Liver (tissue), 9 donors: ENCODE results near the gene ATXN7L1. TPM values are rescaled to one million over a fixed set of nuclear protein-coding genes. Genes with fewer than 3 reads are reported as not detected.

Experiments used
- DNase-seq: peaks from one replicate; pipeline ENCODE4 v3.0.0-alpha.2; 2017; ENCODE audit warnings: low spot score
- H3K27ac ChIP-seq, 2 donors: one replicate each; pipeline ENCODE4 v1.7.0; 2013; ENCODE audit warnings: inconsistent platforms in 2 of 2, low read length in 2 of 2, control low read depth in 1 of 2, low read depth in 1 of 2, mild to moderate bottlenecking in 1 of 2
- H3K27me3 ChIP-seq, 4 donors: one replicate each; pipeline versions ENCODE4 v1.6.1 to v1.7.0; 2013; ENCODE audit warnings: low read length in 3 of 4, inconsistent platforms in 1 of 4, mild to moderate bottlenecking in 1 of 4, moderate library complexity in 1 of 4; ENCODE audit not compliant: control insufficient read depth in 4 of 4, insufficient read depth in 4 of 4
- H3K36me3 ChIP-seq, 4 donors: one replicate each; pipeline versions ENCODE4 v1.6.1 to v1.7.0; 2013; ENCODE audit warnings: low read length in 3 of 4, mild to moderate bottlenecking in 3 of 4, low read depth in 1 of 4, moderate library complexity in 1 of 4; ENCODE audit not compliant: control insufficient read depth in 4 of 4, insufficient read depth in 3 of 4
- H3K4me1 ChIP-seq, 4 donors: one replicate each; pipeline versions ENCODE4 v1.6.1 to v1.7.0; 2013; ENCODE audit warnings: low read length in 3 of 4, mild to moderate bottlenecking in 3 of 4, moderate library complexity in 1 of 4; ENCODE audit not compliant: control insufficient read depth in 4 of 4, insufficient read depth in 4 of 4
- H3K4me3 ChIP-seq, 3 donors: one replicate each; pipeline versions ENCODE4 v1.6.1 to v1.7.0; 2013; ENCODE audit warnings: low read length in 3 of 3, control low read depth in 1 of 3, low read depth in 1 of 3, mild to moderate bottlenecking in 1 of 3
- H3K9ac ChIP-seq, 2 donors: one replicate each; pipeline ENCODE4 v1.7.0; 2013; ENCODE audit warnings: low read length in 2 of 2, mild to moderate bottlenecking in 2 of 2, moderate library complexity in 2 of 2, control low read depth in 1 of 2, low read depth in 1 of 2
- H3K9me3 ChIP-seq, 4 donors: one replicate each; pipeline versions ENCODE4 v1.6.1 to v1.7.0; 2013; ENCODE audit warnings: low read length in 3 of 4; ENCODE audit not compliant: control insufficient read depth in 4 of 4
- EGR1 ChIP-seq, 2 donors: IDR thresholded peaks; 2 replicates each; pipeline ENCODE4 v1.6.1; 2016 to 2018; ENCODE audit warnings: antibody characterized with exemption in 2 of 2, low read depth in 2 of 2
- FOXA1 ChIP-seq: IDR thresholded peaks from 2 replicates; pipeline ENCODE4 v1.6.1; 2016; ENCODE audit warnings: antibody characterized with exemption
- FOXA2 ChIP-seq: IDR thresholded peaks from 2 replicates; pipeline ENCODE4 v1.6.1; 2016; ENCODE audit warnings: antibody characterized with exemption
- HNF4A ChIP-seq, 2 donors: conservative IDR thresholded peaks; 2 replicates each; pipeline ENCODE4 v1.6.1; 2016; ENCODE audit warnings: antibody characterized with exemption in 2 of 2, mild to moderate bottlenecking in 2 of 2
- HNF4G ChIP-seq: IDR thresholded peaks from 2 replicates; pipeline ENCODE4 v1.6.1; 2016; ENCODE audit warnings: antibody characterized with exemption
- JUND ChIP-seq, 2 donors: IDR thresholded peaks; 2 replicates each; pipeline ENCODE4 v1.6.1; 2016; ENCODE audit warnings: antibody characterized with exemption in 2 of 2
- NR2F2 ChIP-seq: IDR thresholded peaks from 2 replicates; pipeline ENCODE4 v1.6.1; 2016; ENCODE audit warnings: antibody characterized with exemption
- RAD21 ChIP-seq, 2 donors: IDR thresholded peaks; 2 replicates each; pipeline ENCODE4 v1.6.1; 2016; ENCODE audit warnings: antibody characterized with exemption in 2 of 2, mild to moderate bottlenecking in 2 of 2
- SP1 ChIP-seq: IDR thresholded peaks from 2 replicates; pipeline ENCODE4 v1.6.1; 2018; ENCODE audit warnings: antibody characterized with exemption, mild to moderate bottlenecking
- TAF1 ChIP-seq: conservative IDR thresholded peaks from 2 replicates; pipeline ENCODE4 v1.6.1; 2016; ENCODE audit warnings: antibody characterized with exemption, mild to moderate bottlenecking
- YY1 ChIP-seq: IDR thresholded peaks from 2 replicates; pipeline ENCODE4 v1.6.1; 2016; ENCODE audit warnings: antibody characterized with exemption, mild to moderate bottlenecking
- WGBS: extraction: QIAGEN DNeasy Blood & Tissue Kit; methylation state at CpG from one replicate; pipeline ENCODE4 v1.1.7; 2013; 5-methylcytosine and 5-hydroxymethylcytosine counted together
- polyA plus RNA-seq, 2 donors: library from polyadenylated mRNA; stranded (reverse) in 1 of 2; unstranded in 1 of 2; fragments of 200-250 nt in 1 of 2; fragments of >200 nt in 1 of 2; fragmentation: Nextera tagmentation in 1 of 2; extraction: Ambion mirVana in 1 of 2; gene quantifications; one replicate each; pipeline versions ENCODE4 v1.2.1 to v1.2.3, GENCODE V29; 2013 to 2015
- total RNA-seq, 2 donors: library from RNA; depleted of rRNA; stranded (reverse); fragments of >200 nt; gene quantifications; one replicate each; pipeline ENCODE4 v1.2.3, GENCODE V29; 2014
- TF ChIP-seq, protein P1 (sequence below): IDR thresholded peaks from 2 replicates; pipeline ENCODE4 v1.6.1; 2016; ENCODE audit warnings: antibody characterized with exemption
- TF ChIP-seq, protein P2 (sequence below): IDR thresholded peaks from 2 replicates; pipeline ENCODE4 v1.6.1; 2016; ENCODE audit warnings: antibody characterized with exemption, mild to moderate bottlenecking
- TF ChIP-seq, protein P3 (sequence below): fragments of 150-350 bp; IDR thresholded peaks from 2 replicates; pipeline ENCODE4 v1.5.1; 2017; ENCODE audit warnings: improper control_type of control experiment, low read depth, low read length; ENCODE audit not compliant: missing input control
- donor health status: healthy.
- donor health status: healthy.
- donor health status: healthy.
- donor health status: healthy.
- donor health status: healthy.

Gene ATXN7L1
- total and polyA plus RNA-seq, 4 donors: 2.1 to 7.4 (median 5.3) TPM

DNA sequence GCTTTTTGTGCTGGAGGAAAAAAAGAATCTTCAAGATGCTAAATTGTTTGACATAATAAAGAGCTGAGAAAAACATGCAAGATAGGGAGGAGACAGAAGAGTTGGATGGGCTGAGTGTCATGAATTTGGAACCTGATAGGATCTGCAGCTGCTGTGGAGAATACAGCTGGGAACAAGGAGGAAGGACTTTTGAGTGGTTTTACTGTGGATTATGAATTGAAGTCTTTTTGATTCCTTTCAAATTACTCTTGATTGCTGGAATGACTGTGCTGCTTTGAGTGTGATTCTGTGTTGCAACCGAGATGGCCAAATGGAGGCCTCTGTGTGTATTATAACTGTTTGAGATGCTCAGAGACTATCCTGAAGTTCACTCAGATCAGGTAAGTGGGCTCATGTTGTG, 299.1 kb downstream of the ATXN7L1 start:
- Histone ChIP-seq H3K9ac (no peak overlapping the region), H3K36me3 (no peaks in the 10 kb centered on the region), H3K9me3 (no peaks in the 10 kb centered on the region), H3K27ac (no peak overlapping the region), H3K4me3 (no peak overlapping the region), H3K4me1 (peaks cover 0 to 4% (median 0%) of the 10 kb centered on the region in 4 donors), H3K27me3 (no peaks in the 10 kb centered on the region)
- WGBS: 92% methylated on average over 1 of the region's 1 CpG
- DNase-seq: no peak
- TF ChIP-seq JUND (IDR thresholded peaks at IDR 0.05): no peak

DNA sequence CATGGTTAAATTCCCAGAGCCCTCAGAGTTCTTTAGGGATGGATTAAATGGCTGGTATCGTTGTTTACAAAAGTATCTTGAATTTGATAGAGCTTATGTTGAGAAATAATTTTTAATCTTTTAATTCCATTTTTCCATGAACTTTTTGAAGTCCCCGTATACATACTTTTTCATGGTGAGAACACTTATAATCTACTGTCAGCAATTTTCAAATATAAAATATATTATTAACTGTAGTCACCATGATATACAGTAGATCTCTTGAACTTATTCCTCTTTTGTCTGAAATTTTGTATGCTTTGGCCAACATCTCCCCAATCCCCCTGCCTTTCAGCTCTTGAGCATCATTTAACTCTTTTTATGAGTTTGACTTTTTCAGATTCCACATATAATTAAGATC, 304.5 kb downstream of the ATXN7L1 start:
- WGBS: 95% methylated on average over 2 of the region's 2 CpGs
- TF ChIP-seq RAD21 (IDR thresholded peaks at IDR 0.05) (no peak), HNF4G (no peak), YY1 (no peak), TAF1 (no peak), HNF4A (conservative IDR thresholded peaks at IDR 0.05) (no peak), EGR1 (IDR thresholded peaks at IDR 0.05; ENCODE audit: low read depth in 2 of 2) (no peak), FOXA2 (no peak)
- TF ChIP-seq, protein P1, sequence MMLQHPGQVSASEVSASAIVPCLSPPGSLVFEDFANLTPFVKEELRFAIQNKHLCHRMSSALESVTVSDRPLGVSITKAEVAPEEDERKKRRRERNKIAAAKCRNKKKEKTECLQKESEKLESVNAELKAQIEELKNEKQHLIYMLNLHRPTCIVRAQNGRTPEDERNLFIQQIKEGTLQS: no peak
- TF ChIP-seq, protein P2, sequence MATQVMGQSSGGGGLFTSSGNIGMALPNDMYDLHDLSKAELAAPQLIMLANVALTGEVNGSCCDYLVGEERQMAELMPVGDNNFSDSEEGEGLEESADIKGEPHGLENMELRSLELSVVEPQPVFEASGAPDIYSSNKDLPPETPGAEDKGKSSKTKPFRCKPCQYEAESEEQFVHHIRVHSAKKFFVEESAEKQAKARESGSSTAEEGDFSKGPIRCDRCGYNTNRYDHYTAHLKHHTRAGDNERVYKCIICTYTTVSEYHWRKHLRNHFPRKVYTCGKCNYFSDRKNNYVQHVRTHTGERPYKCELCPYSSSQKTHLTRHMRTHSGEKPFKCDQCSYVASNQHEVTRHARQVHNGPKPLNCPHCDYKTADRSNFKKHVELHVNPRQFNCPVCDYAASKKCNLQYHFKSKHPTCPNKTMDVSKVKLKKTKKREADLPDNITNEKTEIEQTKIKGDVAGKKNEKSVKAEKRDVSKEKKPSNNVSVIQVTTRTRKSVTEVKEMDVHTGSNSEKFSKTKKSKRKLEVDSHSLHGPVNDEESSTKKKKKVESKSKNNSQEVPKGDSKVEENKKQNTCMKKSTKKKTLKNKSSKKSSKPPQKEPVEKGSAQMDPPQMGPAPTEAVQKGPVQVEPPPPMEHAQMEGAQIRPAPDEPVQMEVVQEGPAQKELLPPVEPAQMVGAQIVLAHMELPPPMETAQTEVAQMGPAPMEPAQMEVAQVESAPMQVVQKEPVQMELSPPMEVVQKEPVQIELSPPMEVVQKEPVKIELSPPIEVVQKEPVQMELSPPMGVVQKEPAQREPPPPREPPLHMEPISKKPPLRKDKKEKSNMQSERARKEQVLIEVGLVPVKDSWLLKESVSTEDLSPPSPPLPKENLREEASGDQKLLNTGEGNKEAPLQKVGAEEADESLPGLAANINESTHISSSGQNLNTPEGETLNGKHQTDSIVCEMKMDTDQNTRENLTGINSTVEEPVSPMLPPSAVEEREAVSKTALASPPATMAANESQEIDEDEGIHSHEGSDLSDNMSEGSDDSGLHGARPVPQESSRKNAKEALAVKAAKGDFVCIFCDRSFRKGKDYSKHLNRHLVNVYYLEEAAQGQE: no peak
- Histone ChIP-seq H3K36me3 (peaks cover 0 to 18% (median 12%) of the 10 kb centered on the region in 4 donors), H3K27ac (no peak overlapping the region), H3K9me3 (no peaks in the 10 kb centered on the region), H3K9ac (no peak overlapping the region), H3K4me3 (no peak overlapping the region), H3K27me3 (no peaks in the 10 kb centered on the region), H3K4me1 (peaks cover 0 to 4% (median 0%) of the 10 kb centered on the region in 4 donors)
- no peak for DNase-seq

DNA sequence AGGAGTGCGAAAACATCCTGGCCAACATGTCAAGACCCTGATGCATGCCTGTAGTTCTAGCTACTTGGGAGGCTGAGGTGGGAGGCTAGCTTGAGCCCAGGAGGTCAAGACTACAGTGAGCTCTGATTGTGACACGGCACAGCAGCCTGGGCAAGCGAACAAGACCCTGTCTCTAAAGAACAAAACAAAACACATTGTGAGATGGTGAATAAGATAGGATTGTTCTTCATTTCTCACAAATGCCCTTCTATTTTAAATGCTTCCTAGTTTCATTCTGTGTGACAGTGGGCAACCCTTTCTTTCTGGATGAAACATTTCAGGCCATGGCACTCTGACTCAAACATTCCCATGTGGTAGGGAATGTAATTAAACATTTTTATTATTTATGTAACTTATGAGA, 308.6 kb downstream of the ATXN7L1 start:
- Histone ChIP-seq H3K9ac (no peak overlapping the region), H3K36me3 (peaks cover 4 to 35% (median 31%) of the 10 kb centered on the region in 4 donors), H3K27ac (no peak overlapping the region), H3K27me3 (no peaks in the 10 kb centered on the region), H3K4me1 (peaks cover 0 to 4% (median 0%) of the 10 kb centered on the region in 4 donors), H3K9me3 (no peaks in the 10 kb centered on the region), H3K4me3 (no peak overlapping the region)
- no peak for TF ChIP-seq YY1
- TF ChIP-seq EGR1 (IDR thresholded peaks at IDR 0.05; ENCODE audit: low read depth in 2 of 2): no peak
- TF ChIP-seq, protein P3, sequence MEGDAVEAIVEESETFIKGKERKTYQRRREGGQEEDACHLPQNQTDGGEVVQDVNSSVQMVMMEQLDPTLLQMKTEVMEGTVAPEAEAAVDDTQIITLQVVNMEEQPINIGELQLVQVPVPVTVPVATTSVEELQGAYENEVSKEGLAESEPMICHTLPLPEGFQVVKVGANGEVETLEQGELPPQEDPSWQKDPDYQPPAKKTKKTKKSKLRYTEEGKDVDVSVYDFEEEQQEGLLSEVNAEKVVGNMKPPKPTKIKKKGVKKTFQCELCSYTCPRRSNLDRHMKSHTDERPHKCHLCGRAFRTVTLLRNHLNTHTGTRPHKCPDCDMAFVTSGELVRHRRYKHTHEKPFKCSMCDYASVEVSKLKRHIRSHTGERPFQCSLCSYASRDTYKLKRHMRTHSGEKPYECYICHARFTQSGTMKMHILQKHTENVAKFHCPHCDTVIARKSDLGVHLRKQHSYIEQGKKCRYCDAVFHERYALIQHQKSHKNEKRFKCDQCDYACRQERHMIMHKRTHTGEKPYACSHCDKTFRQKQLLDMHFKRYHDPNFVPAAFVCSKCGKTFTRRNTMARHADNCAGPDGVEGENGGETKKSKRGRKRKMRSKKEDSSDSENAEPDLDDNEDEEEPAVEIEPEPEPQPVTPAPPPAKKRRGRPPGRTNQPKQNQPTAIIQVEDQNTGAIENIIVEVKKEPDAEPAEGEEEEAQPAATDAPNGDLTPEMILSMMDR: no peak
- no peak for TF ChIP-seq RAD21 (IDR thresholded peaks at IDR 0.05)
- no peak for TF ChIP-seq SP1
- TF ChIP-seq NR2F2: no peak
- TF ChIP-seq FOXA1: no peak
- TF ChIP-seq TAF1: no peak
- TF ChIP-seq, protein P2: no peak
- TF ChIP-seq, protein P1: no peak
- DNase-seq: no peak
- over 99% methylated on average over 3 of the region's 3 CpGs for WGBS
